ENCODE results near the gene EVA1C.

DNA sequence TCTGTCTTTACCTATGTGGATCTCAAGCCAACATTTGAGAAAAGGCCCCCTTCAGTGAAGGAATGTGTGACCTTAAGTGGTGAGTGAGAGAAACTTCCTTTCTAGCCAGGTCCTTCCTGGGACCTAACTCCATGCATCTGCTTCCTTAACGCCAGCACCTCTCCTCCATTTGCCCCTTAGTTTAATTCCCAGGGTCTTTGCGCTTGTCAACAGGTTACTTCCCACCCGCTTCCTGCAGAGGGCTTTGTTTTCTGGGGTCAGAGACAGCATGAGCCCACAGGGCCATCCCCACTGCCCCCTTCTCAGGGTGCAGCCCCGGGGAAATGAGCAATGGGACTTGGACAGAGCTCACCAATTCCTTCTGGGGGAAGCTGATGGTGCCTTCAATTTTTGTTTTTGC is 54.8 kb downstream of the EVA1C start:
- TF ChIP-seq, protein P1, sequence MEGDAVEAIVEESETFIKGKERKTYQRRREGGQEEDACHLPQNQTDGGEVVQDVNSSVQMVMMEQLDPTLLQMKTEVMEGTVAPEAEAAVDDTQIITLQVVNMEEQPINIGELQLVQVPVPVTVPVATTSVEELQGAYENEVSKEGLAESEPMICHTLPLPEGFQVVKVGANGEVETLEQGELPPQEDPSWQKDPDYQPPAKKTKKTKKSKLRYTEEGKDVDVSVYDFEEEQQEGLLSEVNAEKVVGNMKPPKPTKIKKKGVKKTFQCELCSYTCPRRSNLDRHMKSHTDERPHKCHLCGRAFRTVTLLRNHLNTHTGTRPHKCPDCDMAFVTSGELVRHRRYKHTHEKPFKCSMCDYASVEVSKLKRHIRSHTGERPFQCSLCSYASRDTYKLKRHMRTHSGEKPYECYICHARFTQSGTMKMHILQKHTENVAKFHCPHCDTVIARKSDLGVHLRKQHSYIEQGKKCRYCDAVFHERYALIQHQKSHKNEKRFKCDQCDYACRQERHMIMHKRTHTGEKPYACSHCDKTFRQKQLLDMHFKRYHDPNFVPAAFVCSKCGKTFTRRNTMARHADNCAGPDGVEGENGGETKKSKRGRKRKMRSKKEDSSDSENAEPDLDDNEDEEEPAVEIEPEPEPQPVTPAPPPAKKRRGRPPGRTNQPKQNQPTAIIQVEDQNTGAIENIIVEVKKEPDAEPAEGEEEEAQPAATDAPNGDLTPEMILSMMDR (IDR thresholded peaks at IDR 0.05) = no peak
- TF ChIP-seq POLR2A (IDR thresholded peaks at IDR 0.05) = no peak
